HG03196 (cell line): Measurements from ENCODE around the gene VSX2.
A peak's percentile ranks its signal among the peaks of the same experiment; 100 is the strongest.

Experiments
- ATAC-seq: cut with Tn5 transposase; IDR thresholded peaks from one replicate; pipeline ENCODE4 v1.9.1; 2021; ENCODE audit not compliant: unreplicated experiment

Gene VSX2

DNA sequence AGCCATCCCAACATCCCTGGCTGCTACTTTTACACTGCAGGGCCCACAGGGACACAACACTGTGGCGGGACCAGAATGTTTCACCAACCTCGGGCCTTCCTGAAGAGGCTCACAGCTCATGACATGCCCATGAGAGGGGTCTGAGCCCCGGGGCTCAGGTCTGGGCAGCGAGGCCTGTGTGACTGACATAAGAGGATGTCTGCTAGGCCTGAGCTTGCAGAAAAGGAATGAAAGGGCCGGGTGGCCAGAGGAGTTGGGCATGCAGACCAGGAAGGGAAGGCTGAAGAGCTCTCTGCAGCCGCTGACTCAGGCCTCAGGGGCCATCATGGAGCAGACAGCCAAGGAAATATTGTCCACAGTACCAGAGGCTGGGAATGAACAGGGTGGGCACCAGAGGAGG lies 18.3 kb upstream of the VSX2 start:
- ATAC-seq: no peak

GRCh38 chr14:74221741-74222140 lies 17.5 kb upstream of the VSX2 start:
- no peak for ATAC-seq

DNA sequence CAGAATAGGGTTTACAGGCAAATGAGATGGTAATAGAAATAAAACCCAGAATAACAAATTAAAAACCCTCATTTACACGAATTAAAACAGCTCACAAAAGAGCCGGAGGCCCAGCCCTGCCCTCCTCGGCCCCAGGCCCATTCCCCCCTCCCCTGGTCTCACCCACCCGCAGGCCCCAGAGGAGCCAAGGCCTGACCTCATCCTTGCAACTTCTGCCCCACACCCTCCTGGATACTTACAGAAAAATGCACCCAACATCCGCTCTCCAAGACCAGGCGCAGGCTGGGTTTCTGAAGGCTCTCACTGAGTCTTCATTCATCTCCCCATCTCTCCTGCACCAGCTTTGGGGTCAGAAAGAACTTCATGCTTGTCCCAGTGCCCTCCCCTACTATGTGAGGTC lies 16.2 kb upstream of the VSX2 start:
- no peak for ATAC-seq

DNA sequence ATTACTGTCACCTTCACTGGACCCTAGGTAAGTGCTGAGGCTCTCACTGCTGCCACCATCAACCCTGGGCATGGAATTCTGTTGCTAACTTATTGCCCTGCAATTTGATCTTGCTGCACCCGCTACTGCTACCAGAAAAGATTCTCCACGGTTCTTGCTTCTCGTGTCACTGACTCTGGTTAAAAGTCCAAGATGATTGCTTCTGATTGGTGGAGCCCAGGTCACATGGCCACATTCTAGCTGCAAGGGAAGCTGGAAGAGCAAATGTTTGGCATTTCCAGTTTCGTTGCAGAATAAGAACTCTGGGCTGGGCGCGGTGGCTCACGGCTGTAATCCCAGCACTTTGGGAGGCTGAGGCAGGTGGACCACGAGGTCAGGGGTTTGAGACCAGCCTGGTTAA lies 7.5 kb upstream of the VSX2 start:
- ATAC-seq: no peak

GRCh38 chr14:74235017-74235416 lies 4.2 kb upstream of the VSX2 start:
- ATAC-seq: no peak

GRCh38 chr14:74237441-74237840 lies 1.8 kb upstream of the VSX2 start:
- no peak for ATAC-seq

GRCh38 chr14:74239848-74240793 lies 872 bp downstream of the VSX2 start:
- ATAC-seq: no peak

DNA sequence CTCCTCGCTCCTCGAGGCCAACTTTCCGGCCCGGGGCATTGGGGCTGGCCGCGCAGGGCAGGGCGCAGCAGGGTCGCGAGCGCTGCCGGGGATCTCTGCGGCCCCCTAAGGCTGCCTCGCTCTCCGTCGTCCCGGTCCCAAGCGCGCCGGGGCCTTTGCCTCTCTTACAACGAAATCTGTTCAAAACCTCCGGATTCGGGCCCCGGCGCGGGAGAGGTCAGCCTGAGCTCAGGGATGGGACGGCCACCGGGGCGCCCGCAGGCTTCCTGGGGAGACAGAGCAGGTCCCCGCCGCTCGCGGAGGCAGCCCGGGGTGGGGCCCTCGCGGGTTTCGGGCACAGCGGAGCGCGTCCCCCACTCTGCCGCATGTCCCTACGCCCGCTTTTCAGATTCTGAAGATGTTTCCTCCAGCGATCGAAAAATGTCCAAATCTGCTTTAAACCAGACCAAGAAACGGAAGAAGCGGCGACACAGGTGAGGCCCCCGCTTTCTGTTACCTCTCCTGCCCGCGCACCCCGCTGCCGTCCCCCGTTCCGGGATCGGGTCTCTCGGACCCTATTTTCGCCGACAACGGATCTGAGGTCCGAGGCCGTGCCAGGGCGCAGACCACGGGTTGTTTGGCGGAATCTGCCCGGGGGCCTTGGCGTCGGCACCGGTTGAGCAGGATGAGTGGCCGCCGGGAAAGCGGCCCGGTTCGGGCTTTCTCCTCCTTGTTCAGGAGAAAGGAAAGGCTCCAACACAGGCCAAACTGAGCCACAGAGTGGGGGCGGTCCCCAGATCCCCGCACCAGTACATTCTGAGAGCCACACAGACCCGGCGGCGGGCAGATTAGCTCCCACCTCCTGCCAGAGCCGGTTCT lies 1.8 kb downstream of the VSX2 start:
- no peak for ATAC-seq

- ATAC-seq: no peak
Observed at GRCh38 chr14:74241652-74242017, 2.4 kb downstream of the VSX2 start.

DNA sequence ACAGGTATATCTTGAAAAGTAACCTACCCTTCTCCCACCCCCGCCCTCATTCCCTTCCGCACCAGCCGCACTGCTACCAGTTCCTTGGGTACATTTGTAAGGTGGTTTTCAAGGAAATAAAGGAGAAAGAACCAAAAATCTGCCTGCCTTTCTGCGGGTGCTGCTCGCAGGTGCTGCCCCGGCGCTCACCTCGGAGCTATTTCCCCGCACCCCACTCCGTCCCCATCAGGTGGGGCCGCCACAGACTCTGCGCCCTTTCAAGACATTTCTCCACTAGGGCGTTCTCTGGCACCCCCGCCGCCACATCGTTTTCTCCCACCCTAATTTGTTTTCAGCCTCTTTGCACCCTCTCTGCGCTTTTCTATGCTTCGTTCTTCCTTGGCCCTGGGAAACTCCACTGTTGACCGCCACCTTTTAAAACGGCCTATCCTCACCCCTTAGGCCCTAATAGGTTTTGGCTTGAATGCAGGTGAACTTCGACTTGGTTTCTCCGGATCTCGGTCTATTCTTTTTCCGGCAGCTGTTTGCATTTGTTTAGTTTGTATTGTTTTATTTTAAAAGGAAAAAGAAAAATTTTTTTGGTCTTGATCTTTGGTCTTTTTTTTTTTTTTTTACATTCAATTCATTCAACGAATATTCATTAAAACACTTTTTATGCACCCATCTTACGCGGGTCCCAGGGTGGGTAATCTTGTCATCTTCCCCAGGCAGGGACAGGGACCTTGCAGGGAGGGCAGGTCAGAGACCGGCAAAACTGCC lies 3.0 kb downstream of the VSX2 start:
- no peak for ATAC-seq

DNA sequence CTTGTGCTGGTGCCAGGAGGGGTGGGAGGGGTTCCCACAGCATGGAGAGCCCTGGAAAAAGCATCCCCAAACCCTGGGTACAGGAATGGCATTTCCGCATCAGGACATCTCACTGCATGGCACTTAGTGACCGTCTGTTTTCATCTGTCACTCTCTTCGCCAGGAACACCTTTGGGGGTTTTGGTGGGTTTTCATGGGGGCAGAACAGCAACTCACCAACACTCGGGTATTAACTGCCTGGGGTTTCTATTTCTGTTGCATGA lies 3.5 kb downstream of the VSX2 start:
- ATAC-seq: no peak

DNA sequence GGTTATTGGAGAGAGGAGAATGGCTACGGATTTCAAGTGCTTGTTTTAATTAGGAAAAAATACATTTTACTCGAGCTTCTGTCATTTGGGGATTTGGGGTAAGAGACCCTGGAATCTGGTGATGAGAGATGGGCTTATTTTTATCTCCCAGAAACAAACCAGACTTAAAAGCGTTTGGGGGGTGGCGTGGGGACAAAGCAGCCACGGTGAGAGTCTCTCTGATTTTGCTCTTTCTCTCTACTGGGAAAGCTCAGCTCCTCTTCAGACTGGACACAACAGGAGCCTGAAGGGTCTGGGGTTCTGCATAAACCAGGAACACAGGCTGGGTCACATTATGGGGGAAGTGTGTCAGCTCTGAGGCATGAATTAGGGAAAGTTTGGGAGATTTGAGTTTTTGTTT lies 3.8 kb downstream of the VSX2 start:
- ATAC-seq: no peak

DNA sequence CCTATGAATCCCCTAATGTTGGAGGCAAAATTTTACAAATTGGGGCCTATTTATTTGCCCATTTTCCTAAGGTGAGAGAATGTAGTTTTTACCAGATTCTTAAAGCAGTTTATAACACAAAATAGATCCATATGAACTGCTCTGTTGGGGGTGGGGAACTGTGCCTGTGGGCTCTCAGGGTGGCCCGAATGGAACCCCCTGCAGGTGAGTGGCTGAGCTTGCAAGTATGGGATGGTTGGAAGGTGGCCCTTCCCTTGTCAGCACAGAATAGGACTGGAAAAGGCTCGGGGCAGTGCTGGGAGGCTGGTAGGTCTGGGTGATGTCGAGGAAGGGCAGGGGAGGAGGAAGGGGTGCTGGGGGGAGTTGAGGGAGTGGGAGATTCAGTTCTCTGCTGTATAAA lies 4.9 kb downstream of the VSX2 start:
- no peak for ATAC-seq

DNA sequence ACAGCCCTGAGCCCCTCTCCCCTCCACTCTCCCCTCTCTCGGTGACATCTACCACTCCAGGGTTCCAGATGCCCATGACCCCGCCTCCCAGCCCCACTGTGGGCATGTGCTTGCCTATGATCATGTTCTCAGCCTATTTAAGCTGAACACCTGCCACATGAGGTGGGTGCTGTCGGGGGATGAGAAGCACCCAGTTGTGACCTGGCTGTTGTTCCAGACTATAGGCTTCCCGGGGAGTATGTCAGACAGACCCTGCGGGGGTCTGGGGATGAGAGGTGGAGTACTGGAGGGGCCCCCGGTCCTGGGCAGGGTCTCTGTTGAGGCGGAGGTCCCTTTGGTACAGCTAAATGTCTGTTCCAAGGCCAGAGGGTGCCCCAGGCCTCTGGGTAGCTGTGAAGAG lies 6.0 kb downstream of the VSX2 start:
- ATAC-seq: no peak

GRCh38 chr14:74246542-74246941 lies 7.3 kb downstream of the VSX2 start:
- ATAC-seq: no peak

DNA sequence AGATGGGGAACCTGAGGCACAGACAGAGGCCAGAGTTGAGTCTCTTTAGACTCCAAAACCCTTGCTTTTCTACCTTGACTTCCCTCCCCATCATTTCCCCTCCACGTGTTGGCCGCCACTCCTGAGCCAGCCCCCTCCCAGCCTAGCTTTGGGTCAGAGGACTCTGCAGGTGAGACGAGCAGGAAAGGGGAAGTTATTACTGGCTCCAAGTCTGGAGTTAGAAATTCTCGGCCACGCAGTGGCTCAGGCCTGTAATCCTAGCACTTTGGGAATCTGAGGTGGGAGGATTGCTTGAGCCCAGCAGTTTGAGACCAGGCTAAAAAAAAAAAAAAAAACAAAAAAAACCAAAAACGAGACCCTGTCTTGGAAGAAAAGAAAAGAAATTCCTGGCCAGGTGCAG lies 8.8 kb downstream of the VSX2 start:
- no peak for ATAC-seq

- ATAC-seq: no peak
Observed at GRCh38 chr14:74249433-74250375, 10.5 kb downstream of the VSX2 start.

GRCh38 chr14:74255281-74255680 lies 16.0 kb downstream of the VSX2 start:
- no peak for ATAC-seq

GRCh38 chr14:74257078-74257940 lies 18.1 kb downstream of the VSX2 start:
- peak; percentile 68 for ATAC-seq
